GM18861 (cell line): ENCODE results near the gene BRAP.
"Not testable (repeated sequence)": the region's sequence is repeated elsewhere in the genome, so short reads cannot be mapped to it uniquely, and the experiment has no call there.

ENCODE experiments used
- ATAC-seq: cut with Tn5 transposase; IDR thresholded peaks from one replicate; pipeline ENCODE4 v1.9.1; 2021; ENCODE audit not compliant: unreplicated experiment

Gene BRAP

GRCh38 chr12:111624540-111624939 is 61.2 kb downstream of the BRAP start:
- no peak for ATAC-seq

DNA sequence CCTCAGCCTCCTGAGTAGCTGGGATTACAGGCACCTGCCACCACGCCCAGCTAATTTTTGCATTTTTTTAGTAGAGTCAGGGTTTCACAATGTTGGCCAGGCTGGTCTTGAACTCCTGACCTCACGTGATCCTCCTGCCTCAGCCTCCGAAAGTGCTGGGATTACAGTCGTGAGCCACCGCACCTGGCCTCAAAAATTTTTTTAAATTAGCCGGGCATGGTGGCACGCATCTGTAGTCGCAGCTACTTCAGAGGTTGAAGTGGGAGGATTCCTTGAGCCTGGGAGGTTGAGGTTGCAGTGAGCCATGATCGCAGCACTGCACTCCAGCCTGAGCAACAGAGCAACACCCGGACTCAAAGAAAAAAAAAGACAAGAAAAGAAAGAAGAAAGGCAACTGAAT is 67.9 kb downstream of the BRAP start:
- ATAC-seq, result not testable (repeated sequence)

DNA sequence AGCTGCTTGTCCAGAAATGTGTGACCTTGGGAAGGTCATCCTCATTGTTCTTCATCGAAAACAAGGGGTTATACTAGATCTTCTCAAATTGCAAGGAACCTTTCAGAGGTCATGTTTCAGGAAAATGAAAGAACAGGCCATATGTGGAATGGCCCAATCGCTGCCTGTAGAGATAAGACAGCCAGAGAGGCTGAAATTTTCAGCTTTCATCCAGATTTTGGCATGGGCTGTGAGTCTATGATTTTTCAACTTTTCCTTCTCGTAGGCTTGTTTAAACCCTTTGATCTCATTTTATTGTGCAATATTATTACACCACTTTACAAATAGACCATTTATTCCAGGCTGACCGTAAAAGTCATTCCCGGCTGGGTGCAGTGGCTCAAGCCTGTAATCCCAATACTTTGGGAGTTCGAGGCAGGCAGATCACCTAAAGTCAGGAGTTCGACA is 69.6 kb downstream of the BRAP start:
- ATAC-seq, result no peak

DNA sequence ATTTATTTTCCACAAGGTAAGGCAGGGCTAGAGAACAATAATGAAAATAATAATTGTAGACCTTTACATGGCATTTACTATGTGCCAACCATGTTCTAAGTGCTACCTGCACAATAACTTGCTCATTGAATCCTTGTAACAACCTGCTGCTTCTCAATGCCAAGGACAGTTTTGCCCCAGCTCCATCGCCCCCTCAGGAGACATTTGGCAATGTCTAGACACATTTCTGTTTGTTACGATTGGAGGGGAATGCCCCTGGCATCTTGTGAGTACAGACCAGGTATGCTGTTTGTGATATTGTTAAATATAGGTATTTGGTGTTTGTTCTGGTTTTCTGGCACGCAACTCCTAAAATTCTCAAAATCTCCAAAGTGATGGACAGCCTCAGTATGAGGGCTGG is 78.5 kb downstream of the BRAP start:
- ATAC-seq, result no peak

DNA sequence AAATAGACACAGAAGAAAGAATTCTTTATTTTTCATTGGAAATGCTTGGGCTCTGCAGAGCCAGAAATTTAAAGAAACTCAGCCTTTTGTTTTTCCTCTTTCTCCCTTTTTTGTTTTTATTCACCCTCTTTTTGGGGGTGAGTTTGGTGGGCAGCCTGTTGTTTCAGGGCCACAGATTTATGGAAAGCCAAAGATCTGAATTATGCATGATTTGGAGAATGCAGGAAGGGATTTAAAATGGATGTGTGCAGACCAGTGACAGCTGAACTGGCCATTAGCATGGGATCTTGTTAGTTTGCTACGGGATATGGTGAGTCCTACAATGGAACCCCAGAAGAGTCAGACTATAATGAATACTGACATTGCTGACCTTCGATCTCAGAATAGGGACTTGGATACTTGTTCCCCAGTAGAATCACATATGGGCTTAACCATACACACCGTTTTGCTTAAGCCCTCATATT is 79.0 kb downstream of the BRAP start:
- no peak for ATAC-seq

DNA sequence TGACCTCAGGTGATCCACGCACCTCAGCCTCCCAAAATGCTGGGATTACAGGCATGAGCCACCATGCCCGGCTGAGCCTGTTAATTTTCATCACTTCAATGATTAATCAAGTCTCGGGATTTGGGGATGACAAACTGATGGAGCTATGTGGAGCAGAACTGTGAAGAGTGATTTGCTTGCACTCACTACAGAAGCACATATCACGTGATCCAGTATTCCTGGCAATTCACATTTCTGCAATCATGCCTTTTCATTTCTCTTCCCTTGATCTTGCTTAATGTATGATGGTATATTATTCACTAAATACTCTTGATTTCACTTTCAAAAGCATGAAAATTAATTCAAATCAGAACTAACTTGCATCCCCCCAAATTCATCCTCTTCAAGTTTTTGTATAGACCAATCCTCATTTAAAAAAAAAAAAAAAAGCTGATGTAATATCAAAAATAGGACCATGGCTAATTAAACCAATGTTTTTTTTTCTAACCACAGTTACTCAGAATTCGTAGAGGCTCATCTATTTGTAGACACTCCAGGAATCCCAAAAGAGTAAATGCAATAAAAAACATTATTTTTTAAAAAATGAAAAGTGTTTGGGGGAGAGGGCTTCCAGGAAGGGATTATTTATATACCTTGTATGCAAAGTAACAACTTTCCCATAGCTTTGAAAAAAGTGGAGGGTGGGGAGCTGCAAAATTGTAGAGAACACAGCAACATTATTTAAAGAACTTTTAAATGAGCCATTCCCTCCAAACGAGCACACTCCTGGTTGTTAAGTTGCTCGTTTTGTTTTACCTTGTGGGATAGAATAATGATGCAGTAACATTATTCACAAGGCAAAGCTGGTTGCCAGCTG is 79.6 kb downstream of the BRAP start:
- ATAC-seq, result no peak

DNA sequence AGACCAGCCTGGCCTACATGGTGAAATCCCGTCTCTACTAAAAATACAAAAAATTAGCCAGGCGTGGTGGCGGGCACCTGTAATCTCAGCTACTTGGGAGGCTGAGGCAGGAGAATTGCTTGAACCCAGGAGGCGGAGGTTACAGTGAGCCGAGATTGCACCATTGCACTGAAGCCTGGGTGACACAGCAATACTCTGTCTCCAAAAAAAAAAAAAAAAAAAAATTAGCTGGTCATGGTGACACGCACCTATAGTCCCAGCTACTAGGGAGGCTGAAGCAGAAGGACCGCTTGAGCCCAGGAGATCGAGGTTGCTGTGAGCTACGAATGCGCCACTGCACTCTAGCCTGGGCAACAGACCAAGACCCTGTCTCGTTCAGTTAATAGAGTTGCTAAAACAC is 82.9 kb downstream of the BRAP start:
- ATAC-seq, result not testable (repeated sequence)

DNA sequence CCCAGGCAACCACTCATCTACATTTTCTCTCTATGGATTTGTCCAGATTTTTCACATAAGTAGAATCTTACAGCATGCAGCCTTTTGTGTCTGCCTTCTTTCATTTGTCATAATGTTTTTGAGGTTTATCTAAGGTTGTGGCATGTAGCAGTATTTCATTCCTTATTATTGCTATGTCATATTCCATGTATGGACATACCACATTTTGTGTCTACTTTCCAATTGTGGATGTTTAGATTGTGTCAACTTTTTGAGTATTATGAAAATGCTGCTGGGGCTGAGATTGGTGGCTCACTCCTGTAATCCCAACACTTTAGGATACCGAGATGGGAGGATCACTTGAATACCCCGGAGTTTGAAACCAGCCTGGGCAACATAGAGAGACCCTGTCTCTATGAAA is 83.4 kb downstream of the BRAP start:
- no peak for ATAC-seq

GRCh38 chr12:111600986-111601385 is 84.8 kb downstream of the BRAP start:
- ATAC-seq, result not testable (repeated sequence)

DNA sequence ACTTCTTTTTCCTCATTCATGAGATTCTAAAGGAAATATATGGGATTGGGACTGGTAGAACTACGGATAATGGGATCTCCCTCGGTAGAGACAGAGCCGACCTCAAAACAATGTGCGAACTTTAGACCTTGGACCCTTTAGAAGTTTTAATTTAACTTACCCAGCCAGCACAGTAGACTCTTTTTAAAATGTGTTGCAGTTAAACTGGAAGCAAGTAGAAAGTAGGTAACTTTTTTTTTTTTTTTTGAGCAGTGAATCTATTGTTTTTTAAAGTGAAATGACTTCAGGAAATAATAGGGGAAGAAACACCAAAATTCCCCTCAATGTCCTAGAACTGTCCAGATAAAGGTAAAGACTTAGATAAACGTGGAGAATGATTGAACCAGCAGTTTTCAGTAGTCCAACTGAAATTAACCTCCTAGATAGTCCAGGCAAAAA is 85.5 kb downstream of the BRAP start:
- no peak for ATAC-seq

- peak; percentile 57 for ATAC-seq
These were observed 86.1 kb downstream of the BRAP start for GRCh38 chr12:111599453-111600204.

- ATAC-seq, result peak; percentile 34
These were observed 86.9 kb downstream of the BRAP start, which contains the start of gene ATXN2 for GRCh38 chr12:111598637-111599452. Gene ATXN2 (minus strand): TSS chr12:111599315. CDS start chr12:111599034, 281 bp downstream.

DNA sequence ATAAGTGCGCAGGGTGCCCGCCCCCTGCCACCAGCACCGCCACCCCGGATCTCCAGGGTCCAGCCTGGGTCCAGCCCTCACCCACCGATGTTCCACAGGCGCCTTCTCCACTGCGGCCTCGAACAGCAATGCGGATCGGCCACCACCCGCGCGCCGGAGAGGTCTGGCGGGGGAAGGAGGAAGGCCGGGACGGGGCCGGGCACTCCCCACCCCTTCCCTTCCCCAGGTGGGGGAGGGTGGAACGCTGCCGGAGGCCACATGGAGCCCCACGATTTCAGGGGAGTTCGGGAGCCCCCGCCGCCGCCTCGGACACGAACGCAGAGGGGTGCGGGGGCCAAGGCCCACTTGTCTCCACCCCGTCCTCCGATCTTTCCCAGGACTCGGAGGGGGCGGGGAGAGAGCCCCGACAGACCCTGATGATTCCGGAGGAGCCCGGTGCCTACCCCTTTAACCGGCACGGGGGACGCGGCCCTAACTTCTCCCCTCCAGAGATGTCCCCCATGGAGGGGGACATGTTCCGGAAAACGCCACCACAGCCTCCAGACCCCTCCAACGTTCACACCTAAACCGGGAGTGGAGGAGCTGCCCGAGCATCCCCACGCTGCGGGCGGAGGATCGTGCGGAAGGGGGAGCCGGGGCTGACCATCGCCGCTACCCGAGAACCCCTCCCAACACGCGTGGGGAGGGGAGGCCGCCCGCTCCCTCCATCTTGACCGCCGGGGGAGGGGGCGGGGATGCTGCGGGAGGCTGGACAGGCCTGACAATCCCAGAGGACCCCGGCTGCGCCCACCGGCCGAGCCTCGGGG is 87.7 kb downstream of the BRAP start:
- ATAC-seq, result no peak

- no peak for ATAC-seq
These were observed 88.5 kb downstream of the BRAP start for GRCh38 chr12:111596985-111597830.

- not testable (repeated sequence) for ATAC-seq
These were observed 90.4 kb downstream of the BRAP start for GRCh38 chr12:111595341-111595835.
